HL-60 (cell line): ENCODE measurements around the gene NPRL2.

ENCODE experiments used
- DNase-seq, 2 experiments: peaks; one replicate each; pipeline ENCODE4 v3.0.0-alpha.2; 2010 to 2020; ENCODE audit warnings: low read depth in 1 of 2, low spot score in 1 of 2
- H3K27ac ChIP-seq: fragments of 250-450 bp; sonication (Bioruptor Pico); replicated peaks from 2 replicates; pipeline ENCODE4 v1.5.1; 2020; ENCODE audit warnings: mild to moderate bottlenecking, moderate library complexity
- H3K27me3 ChIP-seq: fragments of 250-450 bp; sonication (Bioruptor Pico); 2 replicates; pipeline ENCODE4 v1.5.1; 2021; ENCODE audit warnings: mild to moderate bottlenecking, moderate library complexity; ENCODE audit not compliant: insufficient read depth, poor library complexity, severe bottlenecking
- H3K4me3 ChIP-seq: replicated peaks from 2 replicates; pipeline ENCODE4 v1.5.1; 2011; ENCODE audit warnings: mild to moderate bottlenecking, control low read depth, low read length; ENCODE audit not compliant: insufficient read depth
- GABPA ChIP-seq: IDR thresholded peaks from 2 replicates; pipeline ENCODE4 v1.6.1; 2012; ENCODE audit warnings: low read depth
- POLR2AphosphoS5 ChIP-seq: IDR thresholded peaks from 2 replicates; pipeline ENCODE4 v1.6.1; 2012; ENCODE audit warnings: low read depth
- SPI1 ChIP-seq: IDR thresholded peaks from 2 replicates; pipeline ENCODE4 v1.6.1; 2012; ENCODE audit warnings: low read depth, mild to moderate bottlenecking, borderline replicate concordance
- TF ChIP-seq, protein P1 (sequence below): IDR thresholded peaks from one replicate; pipeline ENCODE4 v1.5.1; 2011; ENCODE audit warnings: low read length, control low read depth, inconsistent platforms; ENCODE audit not compliant: insufficient read depth
- TF ChIP-seq, protein P2 (sequence below): IDR thresholded peaks from 2 replicates; pipeline ENCODE4 v1.6.1; 2012; ENCODE audit warnings: low read depth; ENCODE audit not compliant: insufficient replicate concordance

The NPRL2 gene

DNA sequence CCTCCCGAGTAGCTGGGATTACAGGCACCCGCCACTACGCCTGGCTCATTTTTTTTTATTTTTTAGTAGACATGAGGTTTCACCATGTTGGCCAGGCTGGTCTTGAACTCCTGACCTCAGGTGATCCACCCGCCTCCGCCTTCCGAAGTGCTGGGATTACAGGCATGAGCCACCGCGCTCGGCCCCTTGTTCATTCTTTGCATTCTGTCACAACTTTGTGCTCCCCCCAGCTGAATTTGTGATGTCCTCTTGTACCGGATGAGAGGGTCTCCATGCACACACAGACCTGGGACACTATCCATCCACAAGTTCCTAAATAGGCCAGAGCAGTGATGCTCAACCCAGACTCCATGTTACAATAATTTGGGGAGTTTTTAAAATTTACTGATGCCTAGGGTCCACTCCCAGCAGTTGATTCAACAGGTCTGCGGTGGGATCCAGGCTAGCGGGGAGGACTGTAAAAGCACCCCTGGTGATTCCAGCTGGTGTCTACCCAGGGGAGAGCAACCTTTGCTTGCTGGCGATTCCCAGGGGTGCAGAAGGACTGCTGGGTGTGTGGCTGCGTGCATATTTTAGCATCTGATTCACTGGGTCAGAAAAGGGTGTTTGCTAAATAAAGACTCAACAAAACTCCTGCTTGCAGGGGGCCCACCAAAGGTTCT is 11.0 kb downstream of the NPRL2 start:
- H3K4me3 ChIP-seq: peak overlapping the region; percentile 68
- DNase-seq: no peak
- TF ChIP-seq, protein P1, sequence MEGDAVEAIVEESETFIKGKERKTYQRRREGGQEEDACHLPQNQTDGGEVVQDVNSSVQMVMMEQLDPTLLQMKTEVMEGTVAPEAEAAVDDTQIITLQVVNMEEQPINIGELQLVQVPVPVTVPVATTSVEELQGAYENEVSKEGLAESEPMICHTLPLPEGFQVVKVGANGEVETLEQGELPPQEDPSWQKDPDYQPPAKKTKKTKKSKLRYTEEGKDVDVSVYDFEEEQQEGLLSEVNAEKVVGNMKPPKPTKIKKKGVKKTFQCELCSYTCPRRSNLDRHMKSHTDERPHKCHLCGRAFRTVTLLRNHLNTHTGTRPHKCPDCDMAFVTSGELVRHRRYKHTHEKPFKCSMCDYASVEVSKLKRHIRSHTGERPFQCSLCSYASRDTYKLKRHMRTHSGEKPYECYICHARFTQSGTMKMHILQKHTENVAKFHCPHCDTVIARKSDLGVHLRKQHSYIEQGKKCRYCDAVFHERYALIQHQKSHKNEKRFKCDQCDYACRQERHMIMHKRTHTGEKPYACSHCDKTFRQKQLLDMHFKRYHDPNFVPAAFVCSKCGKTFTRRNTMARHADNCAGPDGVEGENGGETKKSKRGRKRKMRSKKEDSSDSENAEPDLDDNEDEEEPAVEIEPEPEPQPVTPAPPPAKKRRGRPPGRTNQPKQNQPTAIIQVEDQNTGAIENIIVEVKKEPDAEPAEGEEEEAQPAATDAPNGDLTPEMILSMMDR: no peak
- TF ChIP-seq GABPA: no peak
- TF ChIP-seq, protein P2, sequence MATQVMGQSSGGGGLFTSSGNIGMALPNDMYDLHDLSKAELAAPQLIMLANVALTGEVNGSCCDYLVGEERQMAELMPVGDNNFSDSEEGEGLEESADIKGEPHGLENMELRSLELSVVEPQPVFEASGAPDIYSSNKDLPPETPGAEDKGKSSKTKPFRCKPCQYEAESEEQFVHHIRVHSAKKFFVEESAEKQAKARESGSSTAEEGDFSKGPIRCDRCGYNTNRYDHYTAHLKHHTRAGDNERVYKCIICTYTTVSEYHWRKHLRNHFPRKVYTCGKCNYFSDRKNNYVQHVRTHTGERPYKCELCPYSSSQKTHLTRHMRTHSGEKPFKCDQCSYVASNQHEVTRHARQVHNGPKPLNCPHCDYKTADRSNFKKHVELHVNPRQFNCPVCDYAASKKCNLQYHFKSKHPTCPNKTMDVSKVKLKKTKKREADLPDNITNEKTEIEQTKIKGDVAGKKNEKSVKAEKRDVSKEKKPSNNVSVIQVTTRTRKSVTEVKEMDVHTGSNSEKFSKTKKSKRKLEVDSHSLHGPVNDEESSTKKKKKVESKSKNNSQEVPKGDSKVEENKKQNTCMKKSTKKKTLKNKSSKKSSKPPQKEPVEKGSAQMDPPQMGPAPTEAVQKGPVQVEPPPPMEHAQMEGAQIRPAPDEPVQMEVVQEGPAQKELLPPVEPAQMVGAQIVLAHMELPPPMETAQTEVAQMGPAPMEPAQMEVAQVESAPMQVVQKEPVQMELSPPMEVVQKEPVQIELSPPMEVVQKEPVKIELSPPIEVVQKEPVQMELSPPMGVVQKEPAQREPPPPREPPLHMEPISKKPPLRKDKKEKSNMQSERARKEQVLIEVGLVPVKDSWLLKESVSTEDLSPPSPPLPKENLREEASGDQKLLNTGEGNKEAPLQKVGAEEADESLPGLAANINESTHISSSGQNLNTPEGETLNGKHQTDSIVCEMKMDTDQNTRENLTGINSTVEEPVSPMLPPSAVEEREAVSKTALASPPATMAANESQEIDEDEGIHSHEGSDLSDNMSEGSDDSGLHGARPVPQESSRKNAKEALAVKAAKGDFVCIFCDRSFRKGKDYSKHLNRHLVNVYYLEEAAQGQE: no peak
- no peak for TF ChIP-seq SPI1
- no peak for TF ChIP-seq POLR2AphosphoS5
- H3K27me3 ChIP-seq: no peaks in the 10 kb centered on the region
- peak overlapping the region; percentile 99 for H3K27ac ChIP-seq

DNA sequence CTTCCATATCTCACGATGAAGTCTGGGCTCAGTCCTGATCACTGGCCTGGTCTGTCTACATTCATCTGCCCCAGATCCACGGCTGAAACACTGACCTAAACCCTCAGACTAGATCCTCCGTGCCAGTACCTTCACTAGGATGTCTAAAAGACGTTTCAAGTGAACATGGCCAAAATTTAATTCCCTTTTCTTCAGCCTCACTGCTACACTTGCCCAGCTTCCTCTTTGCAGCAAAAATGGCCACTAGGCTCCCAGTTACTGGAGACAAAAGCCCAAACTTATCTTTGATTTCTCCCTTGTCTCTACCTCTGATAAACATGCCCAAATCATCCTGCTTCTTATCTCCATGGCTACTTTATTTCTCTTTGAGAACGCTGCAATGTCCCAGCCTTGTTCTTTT is 11.6 kb downstream of the NPRL2 start:
- peak in 1 of 2 experiments; percentile 64 for DNase-seq
- H3K27ac ChIP-seq: peak overlapping the region; percentile 99
- no peaks in the 10 kb centered on the region for H3K27me3 ChIP-seq
- peak overlapping the region; percentile 68 for H3K4me3 ChIP-seq
- TF ChIP-seq GABPA: no peak
- peak; percentile 54; the same call in 1 of the 2 replicates for TF ChIP-seq SPI1

DNA sequence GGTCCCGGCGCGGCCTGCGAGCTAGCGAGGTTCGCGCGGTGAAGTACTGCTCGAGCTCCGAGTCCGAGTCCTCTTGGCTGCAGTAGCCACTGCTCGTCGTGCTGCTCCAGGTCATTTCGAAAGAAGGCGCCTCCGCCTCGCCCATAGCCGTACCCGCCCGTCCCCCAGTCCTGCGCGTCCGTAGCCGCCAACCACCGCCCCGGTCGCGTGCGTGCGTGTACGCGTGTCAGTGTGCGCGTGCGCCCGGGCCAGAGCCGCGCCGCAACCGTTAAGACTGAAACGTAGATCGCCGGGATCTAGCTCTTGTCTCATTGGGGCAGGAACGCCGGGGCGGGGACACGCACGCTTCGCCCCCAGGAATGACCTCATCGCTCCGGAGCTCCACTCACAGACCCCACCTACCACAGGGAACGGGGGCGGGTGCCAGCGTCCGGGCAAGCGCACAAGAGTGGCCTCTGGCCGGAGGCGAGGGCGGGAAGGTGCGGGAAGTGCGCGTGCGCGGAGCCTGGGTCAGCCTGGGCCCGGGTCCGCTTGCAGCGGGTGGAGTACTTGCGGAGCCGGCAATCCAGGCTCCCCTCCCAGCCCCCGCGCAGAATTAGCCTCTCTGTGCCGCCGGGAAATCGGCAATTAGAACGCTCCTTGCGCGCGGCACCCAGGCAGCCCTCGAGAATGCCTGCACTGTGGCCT is 13.3 kb downstream of the NPRL2 start:
- Histone ChIP-seq H3K4me3 (peak overlapping the region; percentile 68), H3K27me3 (no peaks in the 10 kb centered on the region), H3K27ac (peak overlapping the region; percentile 99)
- peak; percentile 96 for TF ChIP-seq POLR2AphosphoS5
- TF ChIP-seq, protein P2: no peak
- peak; percentile 98 to 100 for DNase-seq

DNA sequence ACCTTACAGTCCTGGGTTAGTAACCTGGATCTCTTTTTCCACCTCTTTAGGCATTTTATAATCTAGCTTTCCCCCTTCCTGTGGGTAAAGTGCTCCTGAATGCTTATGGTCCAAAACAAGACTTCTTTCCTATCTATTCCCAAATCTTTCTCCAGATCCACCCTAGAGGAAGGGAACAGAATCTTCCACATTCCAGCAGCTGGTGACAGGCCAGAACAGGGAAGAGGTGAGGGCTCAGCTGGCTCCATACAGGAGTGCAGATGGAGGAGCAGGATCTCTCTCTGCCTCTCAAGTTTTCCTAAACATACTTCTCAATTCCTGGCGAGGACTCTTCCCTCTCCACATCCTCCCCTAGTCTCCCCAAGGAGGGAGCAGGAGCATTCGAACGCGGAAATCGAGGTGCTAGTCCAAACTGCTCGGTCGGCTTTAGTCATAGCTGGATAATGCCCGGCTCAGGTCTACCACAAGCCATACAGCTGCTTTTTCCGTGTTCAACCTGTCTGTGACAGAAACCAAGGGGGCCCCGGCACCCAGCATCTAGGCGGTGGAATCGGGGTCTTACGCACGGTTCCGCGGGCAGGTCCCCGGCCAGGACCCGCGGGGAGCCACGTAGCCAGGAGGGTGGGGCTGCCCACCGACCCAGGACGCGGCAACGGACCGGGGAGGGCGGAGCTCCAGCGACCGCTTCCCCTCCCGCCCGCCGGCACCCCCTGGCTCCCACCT is 14.0 kb downstream of the NPRL2 start:
- H3K27me3 ChIP-seq: no peaks in the 10 kb centered on the region
- TF ChIP-seq POLR2AphosphoS5 (no peak), SPI1 (no peak)
- H3K27ac ChIP-seq: peak overlapping the region; percentile 99
- H3K4me3 ChIP-seq: peak overlapping the region; percentile 68
- no peak for DNase-seq

DNA sequence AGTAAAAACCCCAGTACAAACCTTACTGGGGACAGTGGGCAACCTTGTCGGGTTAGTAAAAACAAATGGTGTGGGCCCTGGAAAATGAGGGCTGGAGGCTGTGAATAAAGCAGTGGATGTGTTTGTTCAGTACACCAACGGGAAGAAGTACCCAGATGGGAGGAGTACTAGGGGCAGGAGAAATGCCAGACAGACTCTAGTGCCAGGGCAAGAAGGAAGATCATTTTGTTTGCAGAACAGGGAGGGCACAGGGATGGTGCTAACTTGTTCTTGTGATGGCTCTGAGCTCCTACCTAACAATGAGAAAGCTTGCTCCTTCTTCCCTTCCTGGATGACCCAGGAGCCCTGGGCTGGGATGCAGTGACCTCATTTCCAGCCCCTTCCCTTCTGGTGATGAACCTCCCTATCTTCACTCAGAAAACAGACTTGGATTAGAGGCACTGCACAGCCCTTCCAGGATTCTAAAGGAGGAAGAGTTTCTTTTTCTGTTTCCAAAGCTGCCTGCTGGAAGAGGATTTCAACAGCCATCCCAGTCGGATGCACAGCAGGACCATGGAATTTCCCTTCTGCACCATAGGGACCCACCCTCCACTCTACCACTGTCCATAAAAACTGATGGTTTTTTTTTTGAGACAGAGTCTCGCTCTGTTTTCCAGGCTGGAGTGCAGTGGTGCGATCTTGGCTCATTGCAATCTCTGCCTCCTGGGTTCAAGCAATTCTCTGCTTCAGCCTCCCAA is 16.1 kb downstream of the NPRL2 start:
- H3K4me3 ChIP-seq: no peak overlapping the region
- no peaks in the 10 kb centered on the region for H3K27me3 ChIP-seq
- no peak overlapping the region for H3K27ac ChIP-seq
- DNase-seq: no peak
- TF ChIP-seq GABPA (no peak), POLR2AphosphoS5 (no peak; the same call in 1 of the 2 replicates), SPI1 (no peak)
- TF ChIP-seq, protein P1: no peak
- TF ChIP-seq, protein P2: no peak
